HTERT RPE-1 (cell line): Measurements from ENCODE around the gene KPNA6.
"Not testable (repeated sequence)": the region's sequence is repeated elsewhere in the genome, so short reads cannot be mapped to it uniquely, and the experiment has no call there.

Source experiments
- in situ Hi-C: fragments of 300-500 bp; cut with MboI; formaldehyde crosslinking; loops from 4 replicates; pipeline ENCODE4 v1.14.3; 2020; ENCODE audit warnings: low sequenced_read_pairs

KPNA6 gene

GRCh38 chr1:32100359-32100758, 7.5 kb upstream of the KPNA6 start:
- in situ Hi-C loops = no loop called here

GRCh38 chr1:32100807-32101708, 6.8 kb upstream of the KPNA6 start:
- in situ Hi-C loops = no loop called here

- in situ Hi-C loops = no loop called here
These were observed 3.7 kb upstream of the KPNA6 start for GRCh38 chr1:32104127-32104526.

- in situ Hi-C loops = no loop called here
These were observed 2.5 kb upstream of the KPNA6 start for GRCh38 chr1:32105338-32105737.

- in situ Hi-C loops = no loop called here
These were observed 1.1 kb upstream of the KPNA6 start for GRCh38 chr1:32106663-32107275.

DNA sequence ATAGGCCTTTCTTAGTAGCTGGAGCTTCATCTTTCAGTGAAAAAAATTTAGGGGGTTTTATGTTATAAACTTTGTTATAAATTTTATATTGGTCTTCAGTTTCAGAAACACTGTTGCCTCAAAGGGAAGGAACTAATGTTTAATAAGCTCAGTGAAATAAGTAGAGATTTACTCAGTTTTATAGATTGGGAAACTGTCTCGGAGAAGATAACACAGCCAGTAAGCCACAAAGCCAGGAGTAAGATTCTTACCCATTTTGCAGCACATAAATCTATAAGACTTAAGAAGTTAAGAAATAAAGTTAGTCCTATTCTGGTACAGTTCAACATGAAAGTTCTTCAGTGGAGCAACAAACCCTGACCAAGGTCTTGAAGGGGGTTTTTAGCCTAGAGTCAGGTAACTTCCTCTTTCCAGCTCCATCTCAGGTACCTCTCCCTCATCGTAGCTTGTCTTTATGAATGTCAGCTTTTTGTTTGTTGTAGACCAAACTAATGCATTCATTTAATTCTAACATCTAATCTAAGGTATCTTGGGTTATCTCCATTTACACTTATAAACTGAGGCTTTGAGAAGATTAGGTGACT, 3.3 kb downstream of the KPNA6 start:
- in situ Hi-C loops = no loop called here

DNA sequence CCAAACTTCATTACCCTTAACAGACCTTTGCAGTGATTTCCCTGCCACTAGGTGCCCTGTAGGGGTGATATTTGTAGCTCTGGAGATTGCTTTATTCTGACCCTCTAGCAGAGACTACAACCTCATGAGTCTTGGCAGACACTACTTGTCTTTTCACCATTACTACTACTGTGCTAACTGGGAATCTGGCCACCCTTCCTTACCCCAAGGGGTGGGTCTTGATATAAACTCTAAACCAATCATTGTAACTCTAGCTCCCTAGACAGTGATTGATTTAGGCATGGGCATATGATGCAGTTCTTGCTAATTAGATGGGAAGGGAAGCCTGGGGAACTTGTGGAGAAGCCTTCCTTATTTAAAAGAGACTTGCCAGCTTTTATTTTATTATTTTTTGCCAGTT, 3.9 kb downstream of the KPNA6 start:
- in situ Hi-C loops = no loop called here

- in situ Hi-C loops = no loop called here
These were observed 5.0 kb downstream of the KPNA6 start for GRCh38 chr1:32112806-32113375.

DNA sequence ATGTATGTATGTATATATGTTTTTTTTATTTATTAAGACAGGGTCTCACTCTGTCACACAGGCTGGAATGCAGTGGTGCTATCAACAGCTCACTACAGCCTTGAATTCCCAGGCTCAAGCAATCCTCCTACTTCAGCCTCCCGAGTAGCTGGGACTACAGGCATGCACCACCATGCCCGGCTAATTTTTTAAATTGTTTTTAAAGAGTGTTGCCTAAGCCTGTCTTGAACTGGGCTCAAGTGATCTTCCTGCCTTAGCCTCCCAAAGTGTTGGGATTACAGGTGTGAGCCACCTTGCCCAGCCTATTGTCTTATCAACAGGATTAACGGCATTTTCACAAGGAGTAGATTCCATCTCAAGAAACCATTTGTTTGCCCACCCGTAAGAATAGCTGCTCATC, 5.6 kb downstream of the KPNA6 start:
- in situ Hi-C loops = not testable (repeated sequence)

GRCh38 chr1:32114420-32114819, 6.6 kb downstream of the KPNA6 start:
- in situ Hi-C loops = no loop called here

DNA sequence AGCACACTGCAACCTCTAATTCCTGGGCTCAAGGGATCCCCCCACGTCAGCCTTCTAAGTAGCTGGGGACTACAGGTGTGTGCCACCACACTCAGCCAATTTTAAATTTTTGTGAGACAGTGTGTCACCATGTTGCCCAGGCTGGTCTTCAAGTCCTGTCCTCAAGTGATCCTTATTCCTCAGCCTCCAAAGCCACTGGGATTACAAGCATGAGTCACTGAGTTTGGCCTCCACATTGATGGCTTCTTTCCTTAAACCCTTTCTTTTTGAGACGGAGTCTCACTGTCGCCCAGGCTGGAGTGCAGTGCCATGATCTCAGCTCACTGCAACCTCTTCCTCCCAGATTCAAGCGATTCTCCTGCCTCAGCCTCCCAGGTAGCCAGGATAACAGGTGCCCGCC, 7.6 kb downstream of the KPNA6 start:
- in situ Hi-C loops = no loop called here

- in situ Hi-C loops = no loop called here
These were observed 8.7 kb downstream of the KPNA6 start for GRCh38 chr1:32116531-32116930.

DNA sequence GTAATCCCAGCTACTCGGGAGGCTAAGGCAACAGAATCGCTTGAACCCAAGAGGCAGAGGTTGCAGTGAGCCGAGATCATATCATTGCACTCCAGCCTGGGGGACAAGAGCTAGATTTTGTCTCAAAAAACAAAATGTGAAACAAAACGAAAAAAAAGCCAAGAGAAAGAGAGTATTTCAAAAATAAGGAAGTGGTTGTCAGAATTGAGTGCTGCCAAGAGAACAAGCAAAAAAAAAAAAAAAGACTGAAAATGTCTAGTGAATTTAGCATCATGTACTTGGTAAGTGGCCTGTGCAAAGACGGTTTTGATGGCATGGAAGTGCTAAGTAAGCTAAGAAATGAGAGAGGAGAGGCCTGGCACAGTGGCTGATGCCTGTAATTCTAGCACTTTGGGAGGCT, 14.3 kb downstream of the KPNA6 start:
- in situ Hi-C loops = no loop called here

DNA sequence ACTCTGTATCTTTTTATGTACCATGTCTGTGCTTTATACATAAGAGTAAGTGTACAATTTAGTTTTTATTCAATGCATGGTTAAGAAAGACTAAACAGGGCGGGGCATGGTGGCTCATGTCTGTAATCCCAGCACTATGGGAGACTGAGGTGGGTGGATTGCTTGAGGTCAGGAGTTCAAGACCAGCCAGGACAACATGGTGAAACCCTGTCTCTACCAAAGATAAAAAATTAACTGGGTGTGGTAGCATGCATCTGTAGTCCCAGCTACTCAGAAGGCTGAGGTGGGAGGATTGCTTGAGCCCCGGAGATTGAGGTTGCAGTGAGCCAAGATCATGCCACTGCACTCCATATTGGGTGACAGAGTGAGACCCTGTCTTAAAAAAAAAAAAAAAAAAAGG, 15.5 kb downstream of the KPNA6 start:
- in situ Hi-C loops = not testable (repeated sequence)

DNA sequence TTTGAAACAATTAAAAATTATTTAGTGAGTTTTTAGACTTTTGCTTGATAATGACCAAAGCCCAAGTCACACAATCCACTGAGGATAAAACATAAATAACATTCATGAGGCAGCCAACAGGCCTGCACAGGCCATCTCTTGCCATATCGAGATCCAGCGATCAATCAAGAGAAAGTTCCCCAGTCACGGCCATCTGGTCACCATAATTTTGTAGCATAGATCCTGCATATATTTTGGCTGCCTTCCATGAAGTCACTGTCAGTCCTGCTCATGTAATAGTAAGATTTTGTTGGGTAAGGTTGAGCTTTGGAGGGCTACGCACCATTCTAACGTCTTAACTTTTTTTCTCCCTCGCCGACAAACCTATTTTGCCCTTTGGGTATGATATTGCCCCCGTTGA, 17.5 kb downstream of the KPNA6 start:
- in situ Hi-C loops = no loop called here

- in situ Hi-C loops = no loop called here
These were observed 18.9 kb downstream of the KPNA6 start for GRCh38 chr1:32126770-32127169.

- in situ Hi-C loops = no loop called here
These were observed 19.7 kb downstream of the KPNA6 start for GRCh38 chr1:32127409-32128198.

GRCh38 chr1:32128479-32128878, 20.6 kb downstream of the KPNA6 start:
- in situ Hi-C loops = no loop called here

DNA sequence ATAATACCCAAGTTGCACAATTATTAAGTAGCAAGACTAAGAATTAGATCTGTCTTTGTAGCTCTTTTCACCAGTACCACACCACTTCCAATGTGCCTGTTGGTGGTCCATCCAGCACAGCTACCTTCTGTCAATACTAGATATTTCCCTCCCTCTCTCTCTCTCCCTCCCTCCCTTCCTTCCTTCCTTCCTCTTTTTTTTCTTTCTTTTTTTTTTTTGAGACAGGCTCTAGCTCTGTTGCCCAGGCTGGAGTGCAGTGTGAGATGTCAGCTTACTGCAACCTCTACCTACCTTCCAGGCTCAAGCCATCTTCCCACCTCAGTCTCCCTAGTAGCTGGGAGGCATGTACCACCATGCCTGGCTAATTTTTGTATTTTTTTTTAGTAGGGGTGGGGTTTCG, 21.1 kb downstream of the KPNA6 start:
- in situ Hi-C loops = no loop called here

GRCh38 chr1:32133950-32134280, 26.1 kb downstream of the KPNA6 start:
- in situ Hi-C loops = not testable (repeated sequence)

DNA sequence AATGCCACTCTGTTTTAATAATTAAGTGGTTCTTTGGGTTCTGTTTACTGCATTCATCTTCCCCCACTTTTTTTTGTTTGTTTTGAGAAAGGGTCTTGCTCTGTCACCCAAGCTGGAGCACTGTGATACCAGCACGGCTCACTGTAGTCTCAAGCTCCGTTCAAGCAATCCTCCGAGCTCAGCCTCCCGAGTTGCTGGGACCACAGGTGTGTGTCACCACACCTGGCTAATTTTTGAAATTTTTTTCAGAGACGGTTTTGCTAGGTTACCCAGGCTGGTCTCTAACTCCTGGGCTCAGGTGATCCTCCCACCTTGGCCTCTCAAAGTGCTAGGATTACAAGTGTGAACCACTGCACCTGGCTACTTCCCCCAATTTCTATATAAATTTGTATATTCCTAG, 29.3 kb downstream of the KPNA6 start:
- in situ Hi-C loops = no loop called here
